Pulmonary artery endothelial cell (primary cell): ENCODE results near the gene TRMT2A. TPM values are rescaled to one million over a fixed set of nuclear protein-coding genes. Genes with fewer than 3 reads are reported as not detected.

ENCODE experiments used
- DNase-seq: peaks from one replicate; pipeline ENCODE4 v3.0.0-alpha.2; 2011; ENCODE audit warnings: low read depth, low spot score
- total RNA-seq: library from RNA; depleted of rRNA; stranded (reverse); fragments of >200 nt; gene quantifications from 2 replicates; pipeline ENCODE4 v1.2.3, GENCODE V29; 2014

Gene TRMT2A
- total RNA-seq, 1 donor from 2014 or later: 46.5 TPM

- no peak for DNase-seq
Measured at GRCh38 chr22:20149257-20150250, 32.5 kb upstream of the TRMT2A start.

DNA sequence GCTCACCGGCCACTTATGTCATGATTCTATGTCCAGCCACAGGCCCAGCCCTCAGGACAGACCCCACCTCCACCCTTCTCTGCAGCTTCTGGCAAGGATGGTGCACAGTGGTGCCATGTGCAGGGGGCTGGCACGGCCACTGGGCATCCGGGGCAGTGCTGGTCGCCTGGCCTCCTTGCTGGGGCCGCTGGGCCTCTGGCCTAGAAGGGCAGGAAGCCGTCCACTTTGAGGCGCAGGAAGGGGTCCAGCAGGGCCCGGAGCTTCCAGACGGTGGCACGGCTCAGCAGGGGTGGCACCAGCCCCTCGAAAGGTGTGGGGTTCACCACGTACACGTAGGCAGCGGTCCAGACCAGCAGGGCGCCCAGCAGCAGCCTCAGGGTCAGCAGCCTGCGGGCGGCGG, 31.4 kb upstream of the TRMT2A start:
- DNase-seq: no peak

DNA sequence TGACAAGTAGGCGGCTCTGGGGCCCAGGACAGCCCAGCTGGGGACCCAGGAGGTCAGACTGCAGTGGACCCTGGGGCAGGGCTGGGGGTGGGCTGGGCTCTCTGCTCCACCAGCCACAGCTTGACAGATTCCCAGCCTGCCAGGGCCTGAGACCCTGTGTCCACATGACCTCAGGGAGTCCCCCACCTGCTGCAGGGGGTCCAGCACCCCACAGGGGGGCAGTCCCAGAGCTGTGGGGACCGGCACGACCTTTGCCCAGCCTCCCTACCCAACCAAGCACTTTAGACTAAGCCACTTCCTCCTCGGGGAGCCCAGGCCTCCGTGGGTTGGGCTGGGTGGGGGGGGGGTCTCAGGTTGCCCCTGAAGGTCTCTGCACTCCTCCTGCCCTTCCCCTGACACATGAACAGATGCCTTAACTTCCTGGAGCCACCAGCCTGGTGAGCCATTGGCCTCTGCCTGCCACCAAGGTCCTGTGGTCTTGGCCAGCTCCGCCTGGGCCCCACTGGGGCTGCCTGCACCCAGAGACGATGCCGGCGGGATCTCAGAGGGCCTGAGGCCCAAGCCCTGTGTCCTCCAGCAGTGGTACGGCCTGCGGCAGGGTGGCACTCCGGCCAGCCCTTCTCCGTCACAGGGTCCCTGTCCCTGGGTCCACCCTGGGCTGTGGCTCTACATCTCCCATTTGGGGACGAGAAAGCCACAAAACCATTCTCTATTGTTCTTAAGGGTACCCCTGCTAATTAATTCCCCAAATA, 30.4 kb upstream of the TRMT2A start:
- DNase-seq: no peak

GRCh38 chr22:20146777-20147176, 29.8 kb upstream of the TRMT2A start:
- DNase-seq: no peak

DNA sequence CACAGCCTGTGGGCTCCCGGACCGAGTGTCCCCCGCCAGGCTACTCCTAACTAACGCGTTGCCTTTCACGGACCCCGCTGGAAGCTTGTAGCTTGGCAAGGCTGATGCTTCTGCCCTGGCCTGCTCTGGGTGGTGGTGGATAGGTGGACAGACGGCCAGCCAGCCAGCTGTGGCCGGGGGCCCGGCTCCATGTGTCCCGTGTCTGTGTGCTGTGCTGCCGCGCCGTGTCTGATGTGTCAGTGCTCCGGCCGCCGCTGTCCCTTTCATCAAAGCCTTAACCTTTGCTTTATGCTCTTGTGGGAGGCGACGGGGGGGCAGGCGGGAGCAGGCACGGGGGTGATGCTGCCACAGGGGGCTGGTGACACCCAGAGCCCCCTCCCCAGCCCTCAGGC, 28.8 kb upstream of the TRMT2A start:
- DNase-seq: no peak

- no peak for DNase-seq
Measured at GRCh38 chr22:20145206-20145831, 28.3 kb upstream of the TRMT2A start.

- DNase-seq: no peak
Measured at GRCh38 chr22:20143883-20144665, 27.0 kb upstream of the TRMT2A start.

DNA sequence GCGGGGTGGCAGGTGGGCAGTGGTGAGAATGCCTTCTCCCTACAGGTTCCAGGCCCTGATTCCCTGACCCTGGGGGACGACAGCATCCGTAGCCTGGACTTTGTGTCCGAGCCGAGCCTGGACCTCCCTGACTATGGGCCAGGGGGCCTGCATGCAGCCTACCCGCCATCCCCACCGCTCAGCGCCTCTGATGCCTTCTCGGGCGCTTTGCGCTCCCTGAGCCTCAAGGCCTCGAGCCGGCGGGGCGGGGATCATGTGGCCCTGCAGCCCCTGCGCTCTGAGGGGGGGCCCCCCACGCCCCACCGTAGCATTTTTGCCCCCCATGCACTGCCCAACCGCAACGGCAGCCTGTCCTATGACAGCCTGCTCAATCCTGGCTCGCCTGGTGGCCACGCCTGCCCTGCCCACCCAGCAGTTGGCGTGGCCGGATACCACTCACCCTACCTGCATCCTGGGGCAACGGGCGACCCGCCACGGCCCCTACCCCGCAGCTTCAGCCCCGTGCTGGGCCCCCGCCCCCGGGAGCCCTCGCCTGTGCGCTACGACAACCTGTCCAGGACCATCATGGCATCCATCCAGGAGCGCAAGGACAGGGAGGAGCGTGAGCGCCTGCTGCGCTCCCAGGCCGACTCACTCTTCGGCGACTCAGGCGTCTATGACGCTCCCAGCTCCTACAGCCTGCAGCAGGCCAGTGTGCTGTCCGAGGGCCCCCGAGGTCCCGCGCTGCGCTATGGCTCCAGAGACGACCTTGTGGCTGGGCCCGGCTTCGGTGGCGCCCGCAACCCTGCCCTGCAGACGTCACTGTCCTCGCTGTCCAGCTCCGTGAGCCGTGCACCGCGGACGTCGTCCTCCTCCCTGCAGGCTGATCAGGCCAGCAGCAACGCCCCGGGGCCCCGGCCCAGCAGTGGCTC, 25.9 kb upstream of the TRMT2A start:
- DNase-seq: no peak

DNA sequence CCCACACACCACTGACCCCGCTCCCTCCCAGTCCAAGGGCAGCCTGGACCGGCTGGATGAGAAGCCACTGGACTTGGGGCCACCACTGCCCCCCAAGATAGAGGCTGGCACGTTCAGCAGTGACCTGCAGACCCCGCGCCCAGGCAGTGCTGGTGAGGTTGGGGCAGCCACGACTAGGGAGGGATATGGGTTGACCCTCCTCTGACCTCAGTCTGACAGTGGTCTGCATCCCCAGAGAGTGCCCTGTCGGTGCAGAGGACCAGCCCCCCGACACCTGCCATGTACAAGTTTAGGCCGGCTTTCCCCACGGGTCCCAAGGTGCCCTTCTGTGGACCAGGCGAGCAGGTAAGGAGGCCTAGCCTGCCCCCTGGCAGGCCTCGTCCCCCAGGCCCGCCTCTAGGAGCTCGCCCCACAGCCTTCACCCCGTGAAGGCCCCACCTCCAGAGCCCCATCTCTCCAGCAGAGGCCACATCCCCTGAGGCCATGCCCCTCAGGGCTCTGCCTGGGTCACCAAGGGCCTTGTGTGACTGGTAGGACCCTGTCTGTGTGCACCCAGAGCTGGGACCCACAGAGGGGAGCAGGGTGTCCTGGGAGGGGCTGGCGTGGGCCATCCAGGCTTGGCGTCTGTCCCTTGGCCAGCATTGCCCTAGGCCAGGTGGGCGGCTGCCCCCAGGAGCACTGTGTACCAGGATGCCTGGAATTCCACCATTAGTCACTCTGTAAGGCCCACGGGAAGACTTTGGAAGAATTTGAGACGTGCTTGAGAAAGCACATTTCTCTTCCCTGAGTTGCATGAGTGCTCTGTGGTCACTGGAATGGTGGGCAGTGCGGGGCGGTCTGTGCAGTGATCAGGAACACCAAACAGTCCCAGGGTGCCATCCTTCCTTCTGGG, 24.4 kb upstream of the TRMT2A start:
- DNase-seq: no peak

- DNase-seq: no peak
Measured at GRCh38 chr22:20140521-20140964, 23.5 kb upstream of the TRMT2A start.

- DNase-seq: no peak
Measured at GRCh38 chr22:20140107-20140445, 23.1 kb upstream of the TRMT2A start.

- DNase-seq: no peak
Measured at GRCh38 chr22:20139391-20140106, 22.5 kb upstream of the TRMT2A start.

DNA sequence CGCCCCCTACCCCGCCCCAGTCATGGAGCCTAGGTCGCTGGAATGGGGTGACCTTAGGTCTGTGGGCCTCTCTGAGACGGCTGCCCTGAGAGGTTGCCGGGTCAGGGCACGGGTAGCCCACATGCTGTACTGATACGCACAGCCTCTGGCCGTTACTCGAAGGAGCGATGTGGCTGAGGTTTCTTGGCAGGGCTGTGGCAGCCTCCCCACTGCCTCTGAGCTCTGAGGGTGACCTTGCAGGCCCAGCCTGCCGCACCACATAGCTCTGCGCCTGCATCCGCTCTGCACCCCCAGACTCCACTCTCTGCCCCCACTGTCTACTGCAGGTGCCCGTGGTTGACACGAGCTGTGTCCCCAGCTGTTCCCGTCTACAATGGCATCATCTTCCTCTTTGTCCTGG, 21.8 kb upstream of the TRMT2A start:
- DNase-seq: no peak

DNA sequence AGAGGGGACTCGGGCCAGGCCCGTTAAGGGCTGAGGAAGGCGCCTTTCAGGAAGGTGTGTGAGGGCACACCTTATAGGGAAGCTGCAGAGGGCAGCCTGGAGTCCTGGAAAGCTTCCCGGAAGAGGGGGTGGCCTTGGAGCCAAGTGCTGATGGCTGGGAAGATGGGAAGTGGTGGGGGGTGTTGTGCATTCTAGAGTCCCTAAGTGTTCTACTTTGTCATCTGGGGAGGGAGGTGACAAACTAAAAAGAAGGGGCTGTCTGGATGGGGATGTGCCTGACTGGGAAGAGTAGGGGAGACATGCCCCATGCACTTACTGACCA, 21.4 kb upstream of the TRMT2A start:
- no peak for DNase-seq

DNA sequence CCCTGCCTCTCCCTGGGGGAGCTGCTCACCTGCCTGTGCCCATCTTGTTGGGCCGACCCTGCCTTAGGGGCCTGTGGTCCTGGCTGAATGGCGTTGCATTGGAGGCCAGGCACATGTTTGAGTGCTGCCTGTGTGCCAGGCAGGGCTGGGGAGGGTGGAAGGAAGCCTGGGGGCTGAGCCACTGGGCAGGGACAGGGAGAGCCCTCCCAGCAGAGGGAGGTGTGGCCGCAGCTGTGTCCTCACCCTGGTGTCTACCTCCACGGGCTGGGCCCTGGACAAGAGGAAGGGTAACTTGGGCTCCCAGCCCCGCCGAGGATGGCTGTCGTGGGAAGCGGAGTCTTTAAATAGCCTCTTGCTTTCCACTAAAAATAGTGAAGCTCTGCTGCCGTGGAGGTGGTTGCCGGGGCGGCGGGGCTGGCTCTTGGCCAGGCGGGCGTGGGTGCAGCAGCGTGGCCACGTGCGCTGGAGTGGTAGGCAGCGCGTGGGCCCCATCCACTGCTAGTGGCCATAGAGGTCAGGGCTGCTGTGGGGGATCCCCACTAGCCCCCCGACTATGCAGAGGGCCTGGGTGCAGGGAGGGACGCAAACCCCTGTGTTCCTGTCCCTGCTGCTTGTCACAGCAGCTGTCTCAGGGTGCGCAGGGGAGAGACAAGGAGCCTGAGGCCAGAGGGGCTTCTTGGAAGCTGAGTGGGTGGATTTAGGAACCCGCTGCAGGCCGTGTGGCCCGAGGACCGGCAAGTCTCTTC, 20.8 kb upstream of the TRMT2A start:
- no peak for DNase-seq

DNA sequence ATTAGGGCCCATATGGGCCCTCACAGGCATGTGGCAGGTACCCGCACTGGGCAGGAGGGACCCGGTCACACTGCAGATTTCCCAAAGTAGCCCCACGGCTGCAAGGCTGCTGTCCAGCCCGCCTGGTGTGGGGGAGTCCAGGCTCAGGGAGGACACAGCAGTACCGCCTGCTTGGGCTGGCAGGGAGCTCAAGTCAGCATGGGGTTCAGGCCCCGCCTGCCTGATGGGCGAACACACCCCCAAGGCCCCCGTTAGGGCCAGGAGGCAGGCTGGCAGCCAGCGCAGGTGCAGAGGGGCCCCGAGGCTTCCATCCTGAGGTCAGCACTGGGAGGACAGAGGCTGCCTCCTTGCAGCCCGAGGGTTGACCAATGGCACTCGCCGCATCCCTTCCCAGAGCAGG, 20.1 kb upstream of the TRMT2A start:
- no peak for DNase-seq

GRCh38 chr22:20136603-20136873, 19.5 kb upstream of the TRMT2A start:
- no peak for DNase-seq
